Prostate gland (tissue), 2 donors: ENCODE results near the gene NETO1.

Source experiments
- POLR2A ChIP-seq: fragments of 450-650 bp; IDR thresholded peaks from one replicate; pipeline ENCODE4 v1.6.1; 2016; ENCODE audit warnings: antibody characterized with exemption, mild to moderate bottlenecking
- TF ChIP-seq, protein P1 (sequence below), 4 experiments: fragments of 200-600 bp in 2 of 4; fragments of 450-650 bp in 2 of 4; sonication (generic) in 2 of 4; IDR thresholded peaks; 1 replicate in 3 of 4; 2 replicates in 1 of 4; pipeline ENCODE4 v1.5.1; 2016 to 2019; ENCODE audit warnings: antibody characterized with exemption in 4 of 4, mild to moderate bottlenecking in 2 of 4, moderate library complexity in 2 of 4

DNA sequence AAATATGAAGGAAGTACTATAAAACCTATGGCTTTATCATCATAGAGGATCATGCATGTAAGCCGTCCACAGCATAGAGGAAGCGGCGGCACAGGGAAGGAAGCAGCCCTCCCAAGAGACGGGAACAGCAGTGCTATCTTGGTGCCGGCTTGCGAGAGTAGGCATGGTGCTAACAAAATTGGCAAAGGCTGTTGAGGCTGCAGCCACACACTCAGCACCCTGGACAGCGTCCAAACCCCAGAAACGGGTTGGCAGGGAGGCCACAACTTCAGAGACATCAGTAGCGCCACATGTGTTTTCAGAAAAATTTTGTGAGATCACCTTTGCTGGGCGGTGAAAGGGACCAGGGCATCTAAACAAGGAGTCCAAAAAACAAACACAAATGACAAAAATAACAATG lies 37.7 kb downstream of the NETO1 start:
- TF ChIP-seq, protein P1, sequence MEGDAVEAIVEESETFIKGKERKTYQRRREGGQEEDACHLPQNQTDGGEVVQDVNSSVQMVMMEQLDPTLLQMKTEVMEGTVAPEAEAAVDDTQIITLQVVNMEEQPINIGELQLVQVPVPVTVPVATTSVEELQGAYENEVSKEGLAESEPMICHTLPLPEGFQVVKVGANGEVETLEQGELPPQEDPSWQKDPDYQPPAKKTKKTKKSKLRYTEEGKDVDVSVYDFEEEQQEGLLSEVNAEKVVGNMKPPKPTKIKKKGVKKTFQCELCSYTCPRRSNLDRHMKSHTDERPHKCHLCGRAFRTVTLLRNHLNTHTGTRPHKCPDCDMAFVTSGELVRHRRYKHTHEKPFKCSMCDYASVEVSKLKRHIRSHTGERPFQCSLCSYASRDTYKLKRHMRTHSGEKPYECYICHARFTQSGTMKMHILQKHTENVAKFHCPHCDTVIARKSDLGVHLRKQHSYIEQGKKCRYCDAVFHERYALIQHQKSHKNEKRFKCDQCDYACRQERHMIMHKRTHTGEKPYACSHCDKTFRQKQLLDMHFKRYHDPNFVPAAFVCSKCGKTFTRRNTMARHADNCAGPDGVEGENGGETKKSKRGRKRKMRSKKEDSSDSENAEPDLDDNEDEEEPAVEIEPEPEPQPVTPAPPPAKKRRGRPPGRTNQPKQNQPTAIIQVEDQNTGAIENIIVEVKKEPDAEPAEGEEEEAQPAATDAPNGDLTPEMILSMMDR (IDR thresholded peaks at IDR 0.05): no peak
- TF ChIP-seq POLR2A: no peak
